Body of pancreas (tissue), 4 donors: ENCODE measurements around the gene CTXND1. TPM values are rescaled to one million over a fixed set of nuclear protein-coding genes. Genes with fewer than 3 reads are reported as not detected.
A peak's percentile ranks its signal among the peaks of the same experiment; 100 is the strongest.

Experiments
- ATAC-seq: fragments of 150-250 bp; one replicate; pipeline ENCODE4 v1.9.1; 2016
- DNase-seq, 4 donors: peaks; one replicate each; pipeline ENCODE4 v3.0.0-alpha.2; 2019
- H3K27ac ChIP-seq, 4 donors: fragments of 200-600 bp; sonication (generic); 1 replicate in 3 of 4; 2 replicates in 1 of 4; pipeline versions ENCODE4 v1.5.1 to v1.6.1; 2016 to 2019; ENCODE audit warnings: mild to moderate bottlenecking in 1 of 4, mixed read lengths in 1 of 4, moderate library complexity in 1 of 4
- H3K27me3 ChIP-seq, 2 donors: fragments of 200-600 bp; sonication (generic); one replicate each; pipeline ENCODE4 v1.6.0; 2016; ENCODE audit warnings: mild to moderate bottlenecking in 1 of 2
- H3K36me3 ChIP-seq, 2 donors: fragments of 200-600 bp; sonication (generic); replicated peaks in 1 of 2; 2 replicates each; pipeline ENCODE4 v1.5.1; 2016; ENCODE audit warnings: low read depth in 2 of 2; ENCODE audit not compliant: insufficient read depth in 1 of 2
- H3K4me1 ChIP-seq: fragments of 200-600 bp; sonication (generic); one replicate; pipeline ENCODE4 v1.6.0; 2016
- H3K4me3 ChIP-seq, 2 donors: fragments of 200-600 bp; sonication (generic); 1 replicate in 1 of 2; 2 replicates in 1 of 2; pipeline ENCODE4 v1.5.1; 2016 to 2019
- H3K9me3 ChIP-seq, 3 donors: fragments of 200-600 bp; sonication (generic); 1 replicate in 2 of 3; 2 replicates in 1 of 3; pipeline ENCODE4 v1.5.1; 2016
- CTCF ChIP-seq, 7 experiments: fragments of 450-650 bp in 4 of 7; fragments of 200-600 bp in 3 of 7; sonication (generic) in 3 of 7; IDR thresholded peaks; one replicate each; pipeline ENCODE4 v1.5.1; 2016 to 2019; ENCODE audit warnings: antibody characterized with exemption in 7 of 7
- POLR2A ChIP-seq, 3 donors: fragments of 450-650 bp; IDR thresholded peaks; one replicate each; pipeline ENCODE4 v1.6.1; 2016; ENCODE audit warnings: antibody characterized with exemption in 3 of 3, mild to moderate bottlenecking in 2 of 3
- WGBS, 2 donors: methylation state at CpG; one replicate each; pipeline ENCODE4 v1.1.5; 2017; 5-methylcytosine and 5-hydroxymethylcytosine counted together
- intact Hi-C: fragments of 100-400 bp; cut with DNase I; formaldehyde crosslinking; loops from one replicate; pipeline ENCODE4 v1.15.1; 2023
- total RNA-seq, 2 donors: library from RNA; depleted of rRNA; stranded (reverse); fragments of >200 nt; gene quantifications; one replicate each; pipeline ENCODE4 v1.1.0, GENCODE V29; 2016

The CTXND1 gene
- total RNA-seq, 2 donors from 2014 or later, result 0.66 to 1.0 TPM

- Histone ChIP-seq H3K27ac (no peak overlapping the region), H3K27me3 (no peaks in the 10 kb centered on the region), H3K9me3 (no peaks in the 10 kb centered on the region), H3K4me3 (no peak overlapping the region), H3K4me1 (no peaks in the 10 kb centered on the region), H3K36me3 (no peaks in the 10 kb centered on the region)
- WGBS, 2 donors, result 80 to 85% methylated on average over 11 of the region's 11 CpGs
- intact Hi-C loops, result loop anchor here (10.0 kb wide), 1 partner anchor 789 kb away; no protein-coding TSS in a partner anchor
- ATAC-seq (no peak), DNase-seq (no peak)
- no peak for TF ChIP-seq POLR2A (IDR thresholded peaks at IDR 0.05)
- no peak for TF ChIP-seq CTCF (IDR thresholded peaks at IDR 0.05)
Observed at GRCh38 chr15:80174017-80174746, 77.8 kb downstream of the CTXND1 start.

GRCh38 chr15:80173022-80173759 lies 78.8 kb downstream of the CTXND1 start:
- Histone ChIP-seq H3K36me3 (no peaks in the 10 kb centered on the region), H3K4me3 (no peak overlapping the region), H3K27me3 (no peaks in the 10 kb centered on the region), H3K27ac (no peak overlapping the region), H3K4me1 (no peaks in the 10 kb centered on the region), H3K9me3 (no peaks in the 10 kb centered on the region)
- DNase-seq (peak; percentile 82 to 86 (median 84)), ATAC-seq (peak; percentile 89)
- no peak for TF ChIP-seq POLR2A (IDR thresholded peaks at IDR 0.05)
- peak; percentile 42 to 86 (median 84) for TF ChIP-seq CTCF (IDR thresholded peaks at IDR 0.05)
- 51 to 67% methylated on average over 7 to 10 of the region's 10 CpGs for WGBS, 2 donors
- intact Hi-C loops, result loop anchor here (10.0 kb wide), 1 partner anchor 788 kb away; no protein-coding TSS in a partner anchor

- DNase-seq (no peak), ATAC-seq (no peak)
- Histone ChIP-seq H3K36me3 (no peaks in the 10 kb centered on the region), H3K9me3 (no peaks in the 10 kb centered on the region), H3K4me3 (no peak overlapping the region), H3K27me3 (no peaks in the 10 kb centered on the region), H3K4me1 (no peaks in the 10 kb centered on the region), H3K27ac (no peak overlapping the region)
- 62 to 70% methylated on average over 8 of the region's 8 CpGs for WGBS, 2 donors
- TF ChIP-seq CTCF (IDR thresholded peaks at IDR 0.05) (no peak), POLR2A (IDR thresholded peaks at IDR 0.05) (no peak)
- intact Hi-C loops, result loop anchor here (10.0 kb wide), 1 partner anchor 788 kb away; no protein-coding TSS in a partner anchor
Observed at GRCh38 chr15:80172401-80172800, 79.6 kb downstream of the CTXND1 start.

GRCh38 chr15:80171787-80172186 lies 80.2 kb downstream of the CTXND1 start:
- Histone ChIP-seq H3K4me1 (no peaks in the 10 kb centered on the region), H3K9me3 (no peaks in the 10 kb centered on the region), H3K36me3 (no peaks in the 10 kb centered on the region), H3K27me3 (no peaks in the 10 kb centered on the region), H3K4me3 (no peak overlapping the region), H3K27ac (no peak overlapping the region)
- DNase-seq (no peak), ATAC-seq (no peak)
- WGBS, 2 donors, result 77 to 87% methylated on average over 4 of the region's 4 CpGs
- TF ChIP-seq POLR2A (IDR thresholded peaks at IDR 0.05) (no peak), CTCF (IDR thresholded peaks at IDR 0.05) (no peak)
- intact Hi-C loops, result loop anchor here (10.0 kb wide), 1 partner anchor 787 kb away; no protein-coding TSS in a partner anchor
